ENCODE measurements around the gene RGS11.

DNA sequence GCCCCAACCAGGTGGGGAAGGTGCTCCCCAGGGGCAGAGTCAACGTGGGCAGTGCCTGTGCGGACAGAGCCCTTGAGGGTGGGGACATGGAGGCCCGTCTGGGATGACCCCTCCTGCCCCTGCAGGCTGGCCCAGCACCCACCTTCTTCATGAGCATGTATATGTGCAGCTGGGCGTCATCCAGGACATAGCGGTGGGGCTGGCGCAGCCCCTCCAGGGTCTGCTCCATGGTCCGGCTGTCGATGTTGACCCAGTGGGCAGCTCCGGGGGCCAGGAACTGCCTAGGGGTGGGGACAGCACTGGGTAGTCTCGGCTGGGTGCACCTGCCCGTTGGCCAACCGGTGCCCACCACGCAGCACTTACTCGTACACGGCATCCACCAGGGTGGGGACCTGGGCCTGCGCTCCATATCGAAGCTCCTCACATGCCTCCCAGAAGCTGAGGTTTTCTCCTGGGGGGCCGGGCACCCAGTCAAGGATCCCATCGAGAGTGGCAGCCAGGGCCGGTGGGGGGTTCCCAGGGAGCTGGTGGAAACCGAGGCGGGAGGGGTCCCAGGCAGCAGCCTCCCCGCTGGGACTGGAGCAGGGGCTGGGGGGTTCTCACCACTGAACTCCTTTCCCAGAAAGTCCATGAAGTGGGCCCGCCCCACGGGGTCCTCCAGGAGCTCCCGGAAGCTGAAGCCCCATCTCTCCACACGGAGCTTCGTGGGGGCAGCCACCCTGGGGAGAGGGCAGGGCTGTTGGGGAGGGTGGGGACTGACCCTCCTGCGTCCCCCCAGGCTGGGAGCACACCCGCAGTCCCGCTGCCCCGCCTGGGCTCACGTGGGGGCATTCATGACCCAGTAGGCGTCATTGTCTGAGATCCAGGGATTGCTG is 5.1 kb downstream of the RGS11 start:
- TF ChIP-seq CTCF (IDR thresholded peaks at IDR 0.05) (no peak), POLR2A (IDR thresholded peaks at IDR 0.05) (no peak)

Data from heart left ventricle (tissue), 13 donors.